ENCODE data around the gene PRSS33.

PRSS33 gene

DNA sequence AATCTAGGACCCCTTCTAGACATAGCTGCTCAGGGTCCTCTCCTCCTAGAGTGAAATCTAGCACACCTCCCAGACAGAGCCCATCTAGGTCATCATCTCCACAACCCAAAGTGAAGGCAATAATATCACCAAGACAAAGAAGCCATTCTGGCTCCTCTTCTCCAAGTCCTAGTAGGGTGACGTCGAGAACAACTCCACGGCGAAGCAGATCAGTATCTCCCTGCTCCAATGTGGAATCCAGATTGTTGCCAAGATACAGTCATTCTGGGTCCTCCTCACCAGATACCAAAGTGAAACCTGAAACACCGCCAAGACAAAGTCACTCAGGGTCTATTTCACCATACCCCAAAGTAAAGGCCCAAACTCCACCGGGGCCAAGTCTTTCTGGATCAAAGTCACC is 24.2 kb downstream of the PRSS33 start:
- DNase-seq (ENCODE audit: low spot score) = no peak

DNA sequence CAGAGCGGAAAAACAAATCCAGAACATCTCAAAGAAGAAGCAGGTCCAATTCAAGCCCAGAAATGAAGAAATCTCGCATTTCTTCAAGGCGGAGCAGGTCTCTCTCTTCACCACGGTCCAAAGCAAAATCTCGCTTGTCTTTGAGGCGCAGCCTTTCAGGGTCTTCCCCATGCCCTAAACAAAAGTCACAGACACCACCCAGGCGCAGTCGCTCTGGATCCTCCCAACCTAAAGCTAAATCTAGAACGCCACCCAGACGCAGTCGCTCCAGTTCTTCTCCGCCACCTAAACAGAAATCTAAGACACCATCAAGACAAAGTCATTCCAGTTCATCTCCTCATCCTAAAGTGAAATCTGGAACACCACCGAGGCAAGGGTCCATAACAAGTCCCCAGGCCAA is 24.6 kb downstream of the PRSS33 start:
- no peak for DNase-seq (ENCODE audit: low spot score)

DNA sequence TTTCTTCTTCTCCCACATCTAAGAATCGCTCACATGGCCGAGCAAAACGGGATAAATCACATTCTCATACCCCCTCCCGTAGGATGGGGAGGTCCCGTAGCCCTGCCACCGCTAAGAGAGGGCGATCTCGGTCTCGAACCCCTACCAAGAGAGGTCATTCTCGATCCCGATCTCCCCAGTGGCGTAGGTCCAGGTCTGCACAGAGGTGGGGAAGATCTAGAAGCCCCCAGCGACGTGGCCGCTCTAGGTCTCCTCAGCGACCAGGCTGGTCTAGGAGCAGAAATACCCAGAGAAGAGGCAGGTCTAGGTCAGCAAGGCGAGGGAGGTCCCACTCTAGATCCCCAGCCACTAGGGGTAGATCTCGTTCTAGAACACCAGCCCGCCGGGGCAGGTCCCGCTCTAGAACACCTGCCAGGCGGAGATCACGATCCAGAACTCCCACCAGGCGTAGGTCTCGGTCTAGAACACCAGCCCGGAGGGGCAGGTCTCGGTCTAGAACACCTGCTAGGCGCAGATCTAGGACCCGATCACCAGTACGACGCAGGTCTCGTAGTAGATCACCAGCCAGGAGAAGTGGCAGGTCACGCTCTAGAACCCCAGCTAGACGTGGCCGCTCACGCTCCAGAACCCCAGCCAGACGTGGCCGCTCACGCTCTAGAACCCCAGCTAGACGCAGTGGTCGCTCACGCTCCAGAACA is 25.3 kb downstream of the PRSS33 start:
- no peak for DNase-seq (ENCODE audit: low spot score)

DNA sequence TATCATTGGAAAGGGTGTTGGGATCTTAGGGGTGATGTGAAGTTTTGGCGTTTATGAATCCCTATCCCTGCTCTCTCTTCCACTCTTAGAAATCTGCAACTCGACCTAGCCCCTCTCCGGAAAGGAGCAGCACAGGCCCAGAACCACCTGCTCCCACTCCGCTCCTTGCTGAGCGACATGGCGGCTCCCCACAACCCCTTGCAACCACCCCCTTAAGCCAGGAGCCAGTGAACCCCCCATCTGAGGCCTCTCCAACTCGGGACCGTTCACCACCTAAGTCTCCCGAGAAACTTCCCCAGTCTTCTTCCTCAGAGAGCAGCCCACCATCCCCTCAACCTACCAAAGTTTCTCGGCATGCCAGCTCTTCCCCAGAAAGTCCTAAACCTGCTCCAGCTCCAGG is 25.9 kb downstream of the PRSS33 start:
- DNase-seq (ENCODE audit: low spot score) = no peak

DNA sequence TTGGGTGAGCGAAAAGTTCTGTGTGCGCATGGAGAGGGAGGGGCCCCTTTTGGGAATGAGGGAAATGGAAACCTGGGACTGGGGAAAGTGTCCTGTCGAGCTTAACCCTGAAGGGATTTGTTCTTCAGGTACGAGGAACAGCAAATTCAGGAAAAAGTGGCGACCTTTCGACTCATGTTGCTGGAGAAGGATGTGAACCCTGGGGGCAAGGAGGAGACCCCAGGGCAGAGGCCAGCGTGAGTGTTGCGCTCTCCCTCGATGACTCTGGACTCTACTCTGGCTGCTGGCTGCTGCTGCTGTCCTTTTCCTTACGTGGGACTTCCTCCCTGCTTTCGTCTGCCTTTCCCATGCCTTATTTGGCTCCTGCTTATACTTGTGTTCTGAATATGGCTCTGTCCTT is 30.0 kb downstream of the PRSS33 start:
- no peak for DNase-seq (ENCODE audit: low spot score)

DNA sequence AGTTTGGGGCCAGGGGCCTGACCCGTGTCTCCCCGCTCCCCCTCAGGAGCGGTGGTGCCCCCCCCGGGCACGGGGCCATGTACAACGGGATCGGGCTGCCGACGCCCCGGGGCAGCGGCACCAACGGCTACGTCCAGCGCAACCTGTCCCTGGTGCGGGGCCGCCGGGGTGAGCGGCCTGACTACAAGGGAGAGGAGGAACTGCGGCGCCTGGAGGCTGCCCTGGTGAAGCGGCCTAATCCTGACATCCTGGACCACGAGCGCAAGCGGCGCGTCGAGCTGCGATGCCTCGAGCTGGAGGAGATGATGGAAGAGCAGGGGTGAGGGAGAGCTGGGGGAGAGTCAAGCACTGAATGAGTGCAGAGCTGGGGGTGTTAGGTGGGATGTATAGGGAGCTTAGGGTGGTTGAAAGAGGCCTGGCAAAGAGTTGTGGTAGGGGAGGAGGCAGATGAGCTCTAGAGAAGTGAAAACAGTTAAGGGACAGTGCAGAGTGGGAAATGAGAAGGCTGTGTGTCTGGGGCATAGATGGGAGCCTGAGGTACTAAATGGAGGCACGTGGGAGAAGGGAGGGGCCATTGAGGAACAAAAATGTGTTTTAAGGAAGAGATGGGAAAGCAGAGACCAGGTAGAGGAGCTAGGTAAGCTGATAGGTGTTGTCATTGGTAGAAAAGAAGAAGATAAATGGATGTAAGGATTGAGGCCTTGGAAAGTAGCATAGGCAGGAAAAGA is 30.9 kb downstream of the PRSS33 start:
- DNase-seq (ENCODE audit: low spot score) = no peak

DNA sequence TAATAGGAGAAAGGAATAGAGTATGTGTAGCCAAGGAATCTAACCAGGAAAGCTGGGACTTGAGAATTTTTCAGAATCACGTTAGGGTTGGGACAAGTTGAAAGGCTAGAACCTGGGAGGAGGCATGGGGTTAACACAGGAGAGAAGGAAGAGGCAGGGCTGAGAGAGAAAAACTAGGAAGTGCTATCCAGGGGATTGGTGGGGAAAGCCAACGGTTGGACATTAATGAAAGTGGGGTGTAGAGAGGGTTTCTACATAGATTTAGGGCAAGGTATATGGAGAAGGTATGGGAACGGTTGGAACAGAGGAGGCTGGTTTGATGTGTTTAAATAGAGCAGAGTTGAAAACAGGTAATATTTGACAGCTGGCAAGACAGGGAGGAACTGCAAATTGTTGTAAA is 32.2 kb downstream of the PRSS33 start:
- DNase-seq (ENCODE audit: low spot score) = no peak

DNA sequence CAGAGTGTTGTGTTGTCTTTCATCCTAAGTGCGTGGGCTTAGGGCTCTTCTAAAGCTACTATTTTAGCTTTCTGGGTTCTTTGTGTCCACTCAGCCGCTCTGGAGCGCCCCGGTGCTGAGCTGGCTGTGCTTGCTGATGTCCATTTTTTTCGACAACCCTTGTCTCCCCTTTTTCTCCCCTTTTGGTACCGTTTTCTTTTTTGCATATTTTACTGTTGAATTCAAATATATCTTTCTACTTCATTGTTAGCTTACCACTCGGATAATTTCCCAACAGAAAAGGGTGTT is 33.7 kb downstream of the PRSS33 start:
- DNase-seq (ENCODE audit: low spot score) = no peak

DNA sequence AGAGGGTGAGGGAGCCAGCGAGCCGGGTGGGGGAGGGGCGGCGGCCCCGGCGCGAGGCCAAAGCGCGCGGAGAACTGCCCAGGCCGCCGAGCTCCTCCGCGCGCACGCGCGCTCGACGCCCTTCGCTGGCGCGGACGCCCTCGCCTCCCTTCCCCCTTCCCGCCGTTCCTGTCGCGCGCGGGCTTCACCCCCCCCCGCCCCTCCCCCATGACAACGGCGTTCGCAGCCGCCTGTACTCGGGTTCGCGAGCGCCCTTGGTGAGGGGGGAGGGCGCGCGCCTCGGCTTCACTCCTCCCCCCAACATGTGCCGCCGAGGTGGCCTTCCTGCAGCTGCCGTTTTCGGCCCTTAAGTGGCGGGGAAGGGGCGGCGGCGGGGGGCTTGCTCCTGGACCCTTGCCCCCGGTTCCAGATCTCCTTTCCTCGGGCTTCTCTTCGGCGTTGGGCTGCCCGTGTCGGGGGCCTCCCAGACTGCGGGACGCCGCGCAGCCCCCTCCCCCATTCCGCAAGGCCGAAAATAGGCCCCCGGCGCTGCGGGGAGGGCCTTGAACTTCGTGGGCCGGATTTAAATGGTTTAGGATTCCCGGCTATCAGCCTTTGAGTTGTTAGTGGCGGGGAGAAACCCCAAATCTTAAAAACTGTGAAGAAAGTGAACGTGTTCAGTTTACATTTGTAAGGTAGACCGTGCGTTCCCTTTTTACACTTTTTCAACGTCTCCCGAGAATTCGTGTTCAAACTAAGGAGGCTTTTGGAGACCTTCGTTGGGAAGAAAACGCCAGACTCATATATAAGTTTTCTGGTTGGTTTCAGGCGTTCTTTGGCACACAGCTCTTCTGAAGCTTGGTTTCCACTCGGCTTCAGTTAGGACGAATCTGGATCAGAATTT is 34.3 kb downstream of the PRSS33 start:
- peak; percentile 81 for DNase-seq (ENCODE audit: low spot score)

DNA sequence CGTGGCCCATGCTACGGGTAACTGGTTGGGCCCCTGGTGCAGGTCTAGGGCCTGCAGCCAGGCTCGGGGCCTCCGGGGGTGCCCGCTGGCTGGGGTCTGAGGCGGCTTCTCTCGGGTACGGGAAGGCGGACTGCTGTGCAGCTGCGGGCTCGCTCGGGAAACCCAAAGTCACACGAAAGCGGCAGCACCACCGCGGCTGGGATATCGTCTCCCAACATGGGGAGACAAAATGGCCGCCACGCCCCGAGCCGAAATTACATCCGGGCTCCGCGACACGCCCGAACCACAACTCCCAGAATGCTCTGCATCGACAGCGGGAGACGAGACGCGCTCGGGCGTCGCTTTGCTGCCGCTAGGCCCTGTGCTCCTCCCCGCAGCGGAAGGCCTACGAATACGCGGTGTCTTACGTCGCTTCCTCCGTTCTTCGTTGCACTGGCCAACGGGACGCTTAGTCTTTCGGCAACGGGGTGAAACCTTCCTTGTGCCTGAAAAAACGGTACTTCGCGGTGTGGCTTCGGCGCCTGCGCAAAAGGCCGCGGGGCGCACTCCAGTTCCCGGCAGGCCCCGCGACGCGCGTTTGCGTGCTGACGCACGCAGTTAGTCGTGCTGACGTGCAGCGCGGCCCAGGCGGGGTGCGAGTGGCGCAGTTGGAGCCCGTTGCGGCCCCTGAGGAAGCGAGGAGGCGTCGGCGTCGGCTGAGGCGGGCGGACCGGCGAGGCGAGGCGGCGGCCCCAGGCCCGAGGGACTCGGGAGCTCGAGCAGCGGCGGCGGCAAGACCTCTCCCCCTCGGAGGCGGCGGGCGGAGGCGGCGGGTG is 35.1 kb downstream of the PRSS33 start, which contains the start of gene SRRM2:
TSS of gene SRRM2 (plus strand) at position 604 of the 815 bp plus-strand sequence. CDS start 3,727 bp downstream, outside the sequence.
- DNase-seq (ENCODE audit: low spot score) = peak; percentile 93

DNA sequence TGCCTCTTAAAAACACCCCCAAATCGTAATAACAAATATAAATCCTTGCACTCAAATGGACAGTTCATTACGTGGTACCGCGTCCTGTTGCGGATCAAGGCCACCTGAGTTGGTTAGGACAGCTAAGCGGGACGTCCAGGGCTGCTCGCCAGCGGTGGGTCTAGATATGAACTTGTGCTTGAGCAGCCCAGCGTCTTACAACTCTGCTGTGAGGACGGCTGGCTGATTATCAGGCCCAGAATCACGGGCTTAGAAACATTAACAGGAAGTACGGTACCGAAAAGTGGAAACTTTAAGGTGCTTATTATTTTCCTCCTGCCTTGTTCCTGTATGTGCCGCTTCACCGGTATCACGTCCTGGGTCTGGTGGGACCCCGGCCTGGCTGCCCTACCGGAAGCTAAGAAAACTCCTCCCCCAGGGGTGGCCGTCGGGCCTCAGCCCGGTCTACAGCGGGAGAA is 35.8 kb downstream of the PRSS33 start:
- DNase-seq (ENCODE audit: low spot score) = peak; percentile 89

DNA sequence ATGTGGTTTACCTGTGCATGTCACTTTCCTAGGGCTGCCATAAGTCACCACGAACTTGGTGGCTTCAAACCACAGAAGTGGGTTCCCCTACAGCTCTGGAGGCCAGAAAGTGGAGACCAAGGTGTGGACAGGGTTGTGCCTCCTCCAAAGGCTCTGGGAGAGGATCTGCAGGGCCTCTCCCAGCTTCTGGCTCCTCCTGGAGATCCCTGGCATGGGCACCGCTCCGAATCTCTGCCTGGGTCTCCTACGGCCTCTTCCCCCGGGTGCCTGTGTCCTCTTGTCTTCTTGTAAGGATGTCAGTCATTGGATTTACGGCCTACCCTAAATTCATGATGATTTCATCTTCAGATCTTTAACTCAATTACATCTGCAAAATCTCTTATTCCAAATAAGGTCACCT is 37.4 kb downstream of the PRSS33 start:
- DNase-seq (ENCODE audit: low spot score) = no peak

DNA sequence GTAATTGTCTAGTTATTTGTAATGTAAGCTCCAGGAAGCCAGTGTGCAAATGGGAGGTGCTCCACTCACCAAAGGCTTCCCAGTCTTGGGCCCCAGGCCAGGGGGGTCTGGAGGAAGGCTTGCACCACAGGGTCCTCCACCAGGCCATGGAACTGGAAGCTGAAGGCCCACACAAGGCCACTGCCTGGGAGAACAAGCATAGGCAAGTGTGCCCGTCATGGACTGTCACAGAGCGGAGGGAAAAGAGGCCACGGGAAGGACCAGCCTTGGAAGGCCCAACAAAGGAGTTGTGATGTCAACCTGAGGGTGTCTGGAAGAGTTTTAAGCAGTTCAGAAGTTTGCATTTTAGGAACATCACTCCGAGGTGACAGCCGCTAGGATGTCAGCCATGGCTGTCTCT is 37.9 kb downstream of the PRSS33 start:
- DNase-seq (ENCODE audit: low spot score) = no peak

DNA sequence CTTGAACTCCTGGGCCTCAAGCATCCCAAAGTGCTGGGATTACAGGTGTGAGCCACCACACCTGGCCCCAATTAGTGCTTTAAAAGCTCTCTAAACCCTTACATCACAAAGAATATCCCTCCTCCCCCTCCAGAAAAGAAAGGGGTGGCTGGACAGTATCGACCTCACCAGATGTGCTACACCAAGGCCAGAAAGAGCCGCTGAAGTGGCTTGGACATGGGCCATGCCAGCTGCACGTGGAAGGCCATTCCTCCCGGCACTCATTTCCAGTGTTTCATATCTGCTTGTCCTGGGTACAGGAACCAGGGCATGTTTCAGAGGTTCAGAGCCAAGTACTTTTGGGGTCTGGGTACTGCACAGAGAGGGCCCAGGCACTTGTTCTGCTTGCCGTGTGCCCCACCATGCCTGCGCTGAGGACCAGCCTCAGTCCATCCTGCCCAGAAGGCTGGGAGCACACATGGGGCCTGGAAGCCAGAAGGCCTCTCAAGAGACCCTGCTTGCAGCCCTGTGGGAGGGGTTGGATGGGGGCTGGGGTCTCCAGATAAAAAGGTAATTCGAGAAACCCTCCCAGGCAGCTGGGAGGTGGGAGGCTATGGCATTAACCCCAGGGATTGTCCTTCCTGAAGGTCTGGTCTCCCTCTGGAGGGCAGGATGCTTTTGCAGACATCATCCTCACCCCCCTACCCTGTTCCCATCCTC is 38.5 kb downstream of the PRSS33 start:
- no peak for DNase-seq (ENCODE audit: low spot score)

DNA sequence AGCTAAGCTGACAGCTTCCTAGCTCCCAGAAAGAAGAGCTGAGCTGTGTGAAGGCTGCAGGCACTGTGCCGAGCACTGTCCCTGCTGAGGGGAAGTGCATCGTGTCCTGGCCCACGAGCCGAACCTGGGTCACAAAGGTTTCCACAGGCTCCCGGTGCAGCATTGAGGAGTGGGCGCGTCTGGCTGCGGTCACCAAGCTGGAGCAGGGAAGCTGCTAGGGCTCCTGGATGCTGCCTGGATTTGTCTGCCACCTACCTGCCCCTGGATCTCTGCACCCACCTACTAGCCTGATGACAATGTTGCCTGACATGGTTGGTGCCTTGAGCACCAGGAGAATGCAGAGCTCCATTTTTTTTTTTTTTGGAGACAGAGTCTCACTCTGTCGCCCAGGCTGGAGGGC is 41.4 kb downstream of the PRSS33 start:
- no peak for DNase-seq (ENCODE audit: low spot score)

DNA sequence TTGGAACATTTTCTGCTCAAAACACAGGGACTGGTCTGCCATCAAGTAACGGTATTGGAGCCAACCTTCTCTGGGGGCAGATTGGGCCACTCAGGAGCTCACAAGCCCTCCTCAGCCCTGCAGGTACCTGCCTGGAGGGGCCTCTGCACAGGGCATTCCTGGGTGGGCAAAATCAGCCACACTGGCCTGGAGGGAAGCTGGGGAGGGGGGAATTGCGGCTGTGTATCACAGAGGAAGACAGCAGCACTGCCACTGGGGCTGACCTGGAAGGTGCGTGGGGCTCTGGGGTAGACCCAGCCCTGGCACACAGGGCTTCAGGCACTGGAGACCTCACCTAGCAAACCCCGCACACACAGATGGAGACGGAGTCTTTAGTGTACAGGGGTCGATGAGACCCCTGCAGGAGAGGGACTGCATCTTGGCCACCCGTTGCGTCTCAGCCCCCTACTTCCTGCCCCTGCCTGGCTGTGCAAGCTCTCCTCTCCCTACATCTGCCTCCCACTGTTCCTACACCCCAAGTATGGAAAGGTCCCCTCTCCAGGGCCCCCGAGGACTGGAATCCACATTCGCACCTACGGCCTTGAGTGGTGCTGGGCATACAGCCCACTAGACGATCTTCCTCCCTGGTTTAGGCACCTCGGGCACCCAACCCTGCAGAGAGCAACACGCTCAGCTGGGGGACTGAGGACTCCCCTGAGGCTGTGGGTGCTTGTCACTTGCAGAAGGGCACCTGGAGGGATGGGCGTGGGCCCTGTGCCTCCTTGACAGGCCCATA is 42.1 kb downstream of the PRSS33 start:
- DNase-seq (ENCODE audit: low spot score) = no peak

DNA sequence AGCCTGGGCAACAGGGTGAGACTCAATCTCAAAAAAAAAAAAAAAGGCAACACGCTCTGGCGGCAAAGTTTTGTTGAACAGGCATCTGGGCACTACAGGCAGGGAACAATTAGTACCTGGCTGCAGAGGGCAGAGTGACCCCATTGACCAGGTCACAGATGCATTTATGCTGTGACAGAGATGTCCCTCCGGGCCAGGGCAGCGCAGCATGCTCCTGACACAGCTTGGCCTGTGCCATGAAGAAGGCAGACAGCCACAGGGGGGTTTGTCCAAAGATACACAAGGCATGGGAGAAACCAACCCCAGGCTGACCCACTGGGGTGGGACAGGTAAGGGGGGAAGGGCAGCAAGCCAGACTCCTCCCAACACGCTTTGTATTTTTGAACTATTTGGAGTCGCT is 42.6 kb downstream of the PRSS33 start:
- DNase-seq (ENCODE audit: low spot score) = no peak

DNA sequence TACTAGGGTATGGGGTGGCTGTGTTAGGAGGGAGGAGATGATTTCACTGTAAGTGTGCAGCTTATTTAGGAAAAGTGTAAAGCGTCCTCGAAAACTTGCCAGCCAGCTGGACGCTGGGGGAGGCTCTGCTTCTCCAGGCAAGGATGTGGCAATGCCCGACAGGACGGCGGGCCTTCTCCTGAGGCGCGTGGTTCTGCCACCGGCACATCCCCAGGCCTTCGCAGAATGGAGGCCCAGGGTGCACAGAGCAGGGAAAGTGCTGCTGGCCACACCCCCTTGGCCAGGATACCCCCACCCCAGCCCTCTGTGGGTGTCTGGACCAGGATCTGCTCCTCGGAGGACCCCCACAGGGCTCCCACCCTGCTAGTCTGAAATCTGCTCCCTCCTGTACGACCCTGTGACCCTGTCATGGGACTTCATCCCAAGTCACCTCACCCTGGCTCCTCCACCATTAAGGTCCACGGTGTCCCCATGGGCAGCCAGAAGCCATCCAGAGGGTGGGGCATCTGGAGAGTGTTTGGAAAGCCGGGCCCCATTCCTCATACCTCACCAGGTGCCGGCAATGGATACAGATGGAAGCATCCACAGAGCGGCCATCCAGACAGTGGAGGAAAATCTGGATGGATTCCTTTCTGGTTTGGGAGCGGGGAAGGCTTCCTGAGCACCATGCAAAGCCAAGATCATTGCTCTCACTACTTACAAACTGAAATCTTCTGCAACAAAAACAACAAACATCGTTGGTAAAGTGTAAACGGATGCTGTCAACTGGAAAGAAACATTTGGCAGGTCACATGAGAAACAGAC is 44.2 kb downstream of the PRSS33 start:
- DNase-seq (ENCODE audit: low spot score) = no peak

DNA sequence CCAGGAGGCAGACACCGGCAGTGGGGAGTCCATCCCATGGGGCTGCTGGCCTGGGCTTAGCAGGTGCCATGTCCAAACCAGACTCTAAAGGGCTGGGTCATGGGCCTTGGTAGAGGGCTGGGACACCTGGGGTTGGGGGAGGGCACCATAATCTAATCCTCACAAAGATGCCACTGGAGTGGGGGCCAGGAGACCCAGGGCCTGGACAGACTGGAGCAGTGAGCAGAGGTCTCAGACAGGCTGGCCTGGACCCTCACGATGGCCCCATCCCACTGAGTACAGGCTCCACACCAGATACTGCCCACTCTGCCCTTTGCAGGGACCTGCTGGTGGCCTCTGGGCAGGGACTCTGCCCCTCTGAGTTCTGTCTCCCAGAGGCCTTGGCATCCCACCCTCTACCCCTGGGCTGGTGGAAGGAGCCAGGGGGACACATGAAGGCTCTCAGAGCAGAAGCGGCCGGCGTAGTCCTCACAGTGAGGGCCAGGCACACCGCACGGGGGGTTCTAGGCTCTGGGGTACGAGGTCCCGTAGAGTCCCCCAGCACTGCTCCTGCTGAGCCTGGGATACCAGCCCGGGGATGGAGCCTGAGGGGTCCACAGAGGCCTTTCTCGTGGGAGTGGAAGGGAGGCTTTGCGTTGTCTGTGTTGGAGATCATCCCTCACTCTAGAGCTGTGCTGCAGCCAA is 44.9 kb downstream of the PRSS33 start:
- DNase-seq (ENCODE audit: low spot score) = no peak

Data from HuH-7.5 (cell line).